ENCODE measurements around the gene FYN. TPM values are rescaled to one million over a fixed set of nuclear protein-coding genes. Genes with fewer than 3 reads are reported as not detected.
A peak's percentile ranks its signal among the peaks of the same experiment; 100 is the strongest.

Gene FYN
- total and polyA plus RNA-seq, 10 of the 15 experiments (the other 5 are each of a cell fraction or from before 2014, with no cell fraction given): 51.4 to 247 (median 138) TPM

DNA sequence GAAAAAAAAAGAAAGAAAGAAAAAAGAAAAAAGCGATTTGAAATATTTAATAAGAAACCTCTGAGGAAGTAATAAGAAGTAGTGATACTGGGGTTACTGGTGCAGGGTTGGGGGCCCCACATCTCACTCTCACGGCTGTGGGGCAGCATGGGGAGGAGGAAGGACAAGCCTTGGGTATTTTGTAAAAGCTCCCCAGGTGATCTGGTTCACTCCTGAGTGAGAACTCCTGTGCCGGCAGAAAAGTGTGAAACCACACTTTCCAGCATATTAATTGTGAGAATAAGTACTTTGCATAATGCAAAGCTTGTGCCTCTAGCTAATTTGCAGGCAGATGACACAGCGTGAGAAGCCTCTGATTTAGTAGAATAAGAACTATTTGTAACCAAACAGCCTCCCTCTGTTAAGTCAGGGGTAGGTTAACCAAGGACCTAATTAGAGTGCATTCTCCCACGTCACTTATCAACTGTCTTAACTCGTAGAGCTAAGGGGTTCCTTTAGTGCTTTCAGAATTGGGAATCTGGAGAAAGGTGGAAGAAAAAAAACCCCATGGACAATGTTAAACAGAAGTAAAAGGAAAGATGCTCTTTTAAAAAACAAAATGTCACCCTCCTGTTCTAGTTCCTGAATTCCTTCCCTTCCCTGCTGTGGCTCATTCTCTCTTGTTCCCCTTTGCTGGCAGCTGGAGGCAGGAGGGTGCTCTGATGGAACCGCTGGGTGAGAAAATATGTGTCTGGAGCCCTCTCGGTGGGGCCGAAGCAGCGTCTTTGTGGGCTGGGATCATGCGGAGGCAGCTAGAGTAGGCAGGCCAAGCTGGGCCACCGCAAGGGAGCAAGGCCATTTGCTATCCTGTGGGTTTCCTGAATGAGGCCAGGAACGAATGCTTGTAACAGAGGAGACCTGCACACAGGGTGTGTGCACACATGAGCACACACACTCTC lies 108.7 kb downstream of the FYN start (continued):
- TF ChIP-seq, protein P1, sequence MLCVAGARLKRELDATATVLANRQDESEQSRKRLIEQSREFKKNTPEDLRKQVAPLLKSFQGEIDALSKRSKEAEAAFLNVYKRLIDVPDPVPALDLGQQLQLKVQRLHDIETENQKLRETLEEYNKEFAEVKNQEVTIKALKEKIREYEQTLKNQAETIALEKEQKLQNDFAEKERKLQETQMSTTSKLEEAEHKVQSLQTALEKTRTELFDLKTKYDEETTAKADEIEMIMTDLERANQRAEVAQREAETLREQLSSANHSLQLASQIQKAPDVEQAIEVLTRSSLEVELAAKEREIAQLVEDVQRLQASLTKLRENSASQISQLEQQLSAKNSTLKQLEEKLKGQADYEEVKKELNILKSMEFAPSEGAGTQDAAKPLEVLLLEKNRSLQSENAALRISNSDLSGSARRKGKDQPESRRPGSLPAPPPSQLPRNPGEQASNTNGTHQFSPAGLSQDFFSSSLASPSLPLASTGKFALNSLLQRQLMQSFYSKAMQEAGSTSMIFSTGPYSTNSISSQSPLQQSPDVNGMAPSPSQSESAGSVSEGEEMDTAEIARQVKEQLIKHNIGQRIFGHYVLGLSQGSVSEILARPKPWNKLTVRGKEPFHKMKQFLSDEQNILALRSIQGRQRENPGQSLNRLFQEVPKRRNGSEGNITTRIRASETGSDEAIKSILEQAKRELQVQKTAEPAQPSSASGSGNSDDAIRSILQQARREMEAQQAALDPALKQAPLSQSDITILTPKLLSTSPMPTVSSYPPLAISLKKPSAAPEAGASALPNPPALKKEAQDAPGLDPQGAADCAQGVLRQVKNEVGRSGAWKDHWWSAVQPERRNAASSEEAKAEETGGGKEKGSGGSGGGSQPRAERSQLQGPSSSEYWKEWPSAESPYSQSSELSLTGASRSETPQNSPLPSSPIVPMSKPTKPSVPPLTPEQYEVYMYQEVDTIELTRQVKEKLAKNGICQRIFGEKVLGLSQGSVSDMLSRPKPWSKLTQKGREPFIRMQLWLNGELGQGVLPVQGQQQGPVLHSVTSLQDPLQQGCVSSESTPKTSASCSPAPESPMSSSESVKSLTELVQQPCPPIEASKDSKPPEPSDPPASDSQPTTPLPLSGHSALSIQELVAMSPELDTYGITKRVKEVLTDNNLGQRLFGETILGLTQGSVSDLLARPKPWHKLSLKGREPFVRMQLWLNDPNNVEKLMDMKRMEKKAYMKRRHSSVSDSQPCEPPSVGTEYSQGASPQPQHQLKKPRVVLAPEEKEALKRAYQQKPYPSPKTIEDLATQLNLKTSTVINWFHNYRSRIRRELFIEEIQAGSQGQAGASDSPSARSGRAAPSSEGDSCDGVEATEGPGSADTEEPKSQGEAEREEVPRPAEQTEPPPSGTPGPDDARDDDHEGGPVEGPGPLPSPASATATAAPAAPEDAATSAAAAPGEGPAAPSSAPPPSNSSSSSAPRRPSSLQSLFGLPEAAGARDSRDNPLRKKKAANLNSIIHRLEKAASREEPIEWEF (IDR thresholded peaks at IDR 0.05; ENCODE audit: insufficient replicate concordance, low read depth, low read length): peak; percentile 95
- TF ChIP-seq SMAD1 (IDR thresholded peaks at IDR 0.05; ENCODE audit: low read depth, partially characterized antibody): peak; percentile 94
- TF ChIP-seq, protein P2, sequence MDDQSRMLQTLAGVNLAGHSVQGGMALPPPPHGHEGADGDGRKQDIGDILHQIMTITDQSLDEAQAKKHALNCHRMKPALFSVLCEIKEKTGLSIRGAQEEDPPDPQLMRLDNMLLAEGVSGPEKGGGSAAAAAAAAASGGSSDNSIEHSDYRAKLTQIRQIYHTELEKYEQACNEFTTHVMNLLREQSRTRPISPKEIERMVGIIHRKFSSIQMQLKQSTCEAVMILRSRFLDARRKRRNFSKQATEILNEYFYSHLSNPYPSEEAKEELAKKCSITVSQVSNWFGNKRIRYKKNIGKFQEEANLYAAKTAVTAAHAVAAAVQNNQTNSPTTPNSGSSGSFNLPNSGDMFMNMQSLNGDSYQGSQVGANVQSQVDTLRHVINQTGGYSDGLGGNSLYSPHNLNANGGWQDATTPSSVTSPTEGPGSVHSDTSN (IDR thresholded peaks at IDR 0.05; ENCODE audit: insufficient replicate concordance, low read depth, low read length): peak; percentile 62
- TF ChIP-seq, protein P3, sequence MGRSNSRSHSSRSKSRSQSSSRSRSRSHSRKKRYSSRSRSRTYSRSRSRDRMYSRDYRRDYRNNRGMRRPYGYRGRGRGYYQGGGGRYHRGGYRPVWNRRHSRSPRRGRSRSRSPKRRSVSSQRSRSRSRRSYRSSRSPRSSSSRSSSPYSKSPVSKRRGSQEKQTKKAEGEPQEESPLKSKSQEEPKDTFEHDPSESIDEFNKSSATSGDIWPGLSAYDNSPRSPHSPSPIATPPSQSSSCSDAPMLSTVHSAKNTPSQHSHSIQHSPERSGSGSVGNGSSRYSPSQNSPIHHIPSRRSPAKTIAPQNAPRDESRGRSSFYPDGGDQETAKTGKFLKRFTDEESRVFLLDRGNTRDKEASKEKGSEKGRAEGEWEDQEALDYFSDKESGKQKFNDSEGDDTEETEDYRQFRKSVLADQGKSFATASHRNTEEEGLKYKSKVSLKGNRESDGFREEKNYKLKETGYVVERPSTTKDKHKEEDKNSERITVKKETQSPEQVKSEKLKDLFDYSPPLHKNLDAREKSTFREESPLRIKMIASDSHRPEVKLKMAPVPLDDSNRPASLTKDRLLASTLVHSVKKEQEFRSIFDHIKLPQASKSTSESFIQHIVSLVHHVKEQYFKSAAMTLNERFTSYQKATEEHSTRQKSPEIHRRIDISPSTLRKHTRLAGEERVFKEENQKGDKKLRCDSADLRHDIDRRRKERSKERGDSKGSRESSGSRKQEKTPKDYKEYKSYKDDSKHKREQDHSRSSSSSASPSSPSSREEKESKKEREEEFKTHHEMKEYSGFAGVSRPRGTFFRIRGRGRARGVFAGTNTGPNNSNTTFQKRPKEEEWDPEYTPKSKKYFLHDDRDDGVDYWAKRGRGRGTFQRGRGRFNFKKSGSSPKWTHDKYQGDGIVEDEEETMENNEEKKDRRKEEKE (IDR thresholded peaks at IDR 0.05): no peak
- TF ChIP-seq, protein P4, sequence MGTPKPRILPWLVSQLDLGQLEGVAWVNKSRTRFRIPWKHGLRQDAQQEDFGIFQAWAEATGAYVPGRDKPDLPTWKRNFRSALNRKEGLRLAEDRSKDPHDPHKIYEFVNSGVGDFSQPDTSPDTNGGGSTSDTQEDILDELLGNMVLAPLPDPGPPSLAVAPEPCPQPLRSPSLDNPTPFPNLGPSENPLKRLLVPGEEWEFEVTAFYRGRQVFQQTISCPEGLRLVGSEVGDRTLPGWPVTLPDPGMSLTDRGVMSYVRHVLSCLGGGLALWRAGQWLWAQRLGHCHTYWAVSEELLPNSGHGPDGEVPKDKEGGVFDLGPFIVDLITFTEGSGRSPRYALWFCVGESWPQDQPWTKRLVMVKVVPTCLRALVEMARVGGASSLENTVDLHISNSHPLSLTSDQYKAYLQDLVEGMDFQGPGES (IDR thresholded peaks at IDR 0.05): no peak
- peak; percentile 99 for TF ChIP-seq POU2F2 (IDR thresholded peaks at IDR 0.05; ENCODE audit: borderline replicate concordance, low read depth, low read length)
- peak; percentile 90 for TF ChIP-seq ZNF24 (IDR thresholded peaks at IDR 0.05)
- TF ChIP-seq SIX5 (IDR thresholded peaks at IDR 0.05; ENCODE audit: low read depth, low read length, severe bottlenecking): no peak
- peak; percentile 38; the same call in 1 of the 2 replicates for TF ChIP-seq CREM (IDR thresholded peaks at IDR 0.05; ENCODE audit: low read depth)
- TF ChIP-seq EP300 (IDR thresholded peaks at IDR 0.05; ENCODE audit: borderline replicate concordance in 1 of 2, control insufficient read depth in 1 of 2, low read depth in 2 of 2, low read length in 2 of 2): peak; percentile 74 to 89; a peak in 2 of 4 replicates
- TF ChIP-seq FOXM1 (IDR thresholded peaks at IDR 0.05; ENCODE audit: low read depth, low read length): peak; percentile 41; the same call in 1 of the 2 replicates
- TF ChIP-seq, protein P5, sequence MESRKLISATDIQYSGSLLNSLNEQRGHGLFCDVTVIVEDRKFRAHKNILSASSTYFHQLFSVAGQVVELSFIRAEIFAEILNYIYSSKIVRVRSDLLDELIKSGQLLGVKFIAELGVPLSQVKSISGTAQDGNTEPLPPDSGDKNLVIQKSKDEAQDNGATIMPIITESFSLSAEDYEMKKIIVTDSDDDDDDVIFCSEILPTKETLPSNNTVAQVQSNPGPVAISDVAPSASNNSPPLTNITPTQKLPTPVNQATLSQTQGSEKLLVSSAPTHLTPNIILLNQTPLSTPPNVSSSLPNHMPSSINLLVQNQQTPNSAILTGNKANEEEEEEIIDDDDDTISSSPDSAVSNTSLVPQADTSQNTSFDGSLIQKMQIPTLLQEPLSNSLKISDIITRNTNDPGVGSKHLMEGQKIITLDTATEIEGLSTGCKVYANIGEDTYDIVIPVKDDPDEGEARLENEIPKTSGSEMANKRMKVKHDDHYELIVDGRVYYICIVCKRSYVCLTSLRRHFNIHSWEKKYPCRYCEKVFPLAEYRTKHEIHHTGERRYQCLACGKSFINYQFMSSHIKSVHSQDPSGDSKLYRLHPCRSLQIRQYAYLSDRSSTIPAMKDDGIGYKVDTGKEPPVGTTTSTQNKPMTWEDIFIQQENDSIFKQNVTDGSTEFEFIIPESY (IDR thresholded peaks at IDR 0.05): no peak
- TF ChIP-seq CHD4 (IDR thresholded peaks at IDR 0.05): no peak
- peak; percentile 92 for TF ChIP-seq RUNX3 (IDR thresholded peaks at IDR 0.05; ENCODE audit: low read length)
- no peak for TF ChIP-seq RELA (IDR thresholded peaks at IDR 0.05; ENCODE audit: borderline replicate concordance, partially characterized antibody)
